Pulmonary artery endothelial cell (primary cell): ENCODE results near the gene MSANTD1. TPM values are rescaled to one million over a fixed set of nuclear protein-coding genes. Genes with fewer than 3 reads are reported as not detected.

ENCODE experiments used
- DNase-seq: peaks from one replicate; pipeline ENCODE4 v3.0.0-alpha.2; 2011; ENCODE audit warnings: low read depth, low spot score
- total RNA-seq: library from RNA; depleted of rRNA; stranded (reverse); fragments of >200 nt; gene quantifications from 2 replicates; pipeline ENCODE4 v1.2.3, GENCODE V29; 2014

Gene MSANTD1
- total RNA-seq = 0.07 and 0.42 TPM in 2 replicates

GRCh38 chr4:3248811-3249661 is at the start of gene MSANTD1:
MSANTD1 (plus strand) TSS chr4:3249159; CDS start chr4:3249223, 64 bp downstream.
- DNase-seq = no peak

GRCh38 chr4:3199653-3200422 is 49.1 kb upstream of the MSANTD1 start:
- no peak for DNase-seq

- DNase-seq = no peak
Observed at GRCh38 chr4:3200423-3201090, 48.4 kb upstream of the MSANTD1 start.

GRCh38 chr4:3201718-3202702 is 46.9 kb upstream of the MSANTD1 start:
- DNase-seq = no peak

GRCh38 chr4:3202836-3203820 is 45.8 kb upstream of the MSANTD1 start:
- no peak for DNase-seq

- DNase-seq = no peak
Observed at GRCh38 chr4:3203971-3204431, 45.0 kb upstream of the MSANTD1 start.

- no peak for DNase-seq
Observed at GRCh38 chr4:3205995-3206394, 43.0 kb upstream of the MSANTD1 start.

GRCh38 chr4:3206439-3207100 is 42.4 kb upstream of the MSANTD1 start:
- DNase-seq = no peak

GRCh38 chr4:3207531-3208037 is 41.4 kb upstream of the MSANTD1 start:
- DNase-seq = peak; percentile 63

GRCh38 chr4:3208826-3209225 is 40.1 kb upstream of the MSANTD1 start:
- DNase-seq = no peak

GRCh38 chr4:3209551-3210325 is 39.2 kb upstream of the MSANTD1 start:
- DNase-seq = no peak

- DNase-seq = no peak
Observed at GRCh38 chr4:3210467-3210866, 38.5 kb upstream of the MSANTD1 start.

GRCh38 chr4:3211866-3212265 is 37.1 kb upstream of the MSANTD1 start:
- no peak for DNase-seq

- DNase-seq = no peak
Observed at GRCh38 chr4:3212391-3213105, 36.4 kb upstream of the MSANTD1 start.

- DNase-seq = no peak
Observed at GRCh38 chr4:3213106-3213425, 35.9 kb upstream of the MSANTD1 start.

- DNase-seq = no peak
Observed at GRCh38 chr4:3213661-3214250, 35.2 kb upstream of the MSANTD1 start.

- no peak for DNase-seq
Observed at GRCh38 chr4:3215256-3215655, 33.7 kb upstream of the MSANTD1 start.
